MCF 10A (cell line): ENCODE results near the gene MCF2. TPM values are rescaled to one million over a fixed set of nuclear protein-coding genes. Genes with fewer than 3 reads are reported as not detected.

Experiments
- BruUV-seq: library from RNA; stranded (reverse); fragments of 400-500 nt; replicated peaks from 2 replicates; lab custom pipeline; 2021; lab: Mats Ljungman, UMichigan
- CTCF ChIA-PET: fragments of 300-600 bp; sonication (Branson Sonifier 250); formaldehyde crosslinking; extraction: SDS; loops from one replicate; lab custom pipeline; 2021; ENCODE audit warnings: antibody characterized with exemption, inconsistent platforms; lab: Yijun Ruan, JAX
- POLR2A ChIA-PET: fragments of 300-600, 350-650 bp; sonication (Branson Sonifier 250); formaldehyde crosslinking; extraction: SDS; loops from one replicate; lab custom pipeline; 2020; ENCODE audit warnings: antibody characterized with exemption, inconsistent platforms; lab: Yijun Ruan, JAX
- DNase-seq: peaks from one replicate; pipeline ENCODE4 v3.0.0-alpha.2; 2018; ENCODE audit not compliant: unreplicated experiment
- H3K27ac Mint-ChIP-seq: one replicate; pipeline ENCODE4 v1.8.0; 2022; ENCODE audit warnings: mild to moderate bottlenecking, low read depth, mixed read lengths; ENCODE audit not compliant: unreplicated experiment
- H3K27me3 Mint-ChIP-seq: one replicate; pipeline ENCODE4 v1.8.0; 2022; ENCODE audit warnings: mixed read lengths; ENCODE audit not compliant: insufficient read depth, unreplicated experiment
- H3K36me3 Mint-ChIP-seq: one replicate; pipeline ENCODE4 v1.8.0; 2022; ENCODE audit warnings: mild to moderate bottlenecking, moderate library complexity, mixed read lengths; ENCODE audit not compliant: insufficient read depth, unreplicated experiment
- H3K4me1 Mint-ChIP-seq: one replicate; pipeline ENCODE4 v1.8.0; 2022; ENCODE audit warnings: mixed read lengths; ENCODE audit not compliant: insufficient read depth, unreplicated experiment
- H3K4me3 Mint-ChIP-seq: one replicate; pipeline ENCODE4 v1.8.0; 2022; ENCODE audit warnings: mild to moderate bottlenecking, moderate library complexity, mixed read lengths; ENCODE audit not compliant: unreplicated experiment
- H3K9me3 Mint-ChIP-seq: one replicate; pipeline ENCODE4 v1.8.0; 2022; ENCODE audit warnings: mixed read lengths; ENCODE audit not compliant: unreplicated experiment
- CTCF ChIP-seq: fragments of 200-600 bp; IDR thresholded peaks from one replicate; pipeline ENCODE4 v1.8.0; 2022; ENCODE audit warnings: antibody characterized with exemption, mild to moderate bottlenecking; ENCODE audit not compliant: unreplicated experiment
- intact Hi-C: fragments of 100-400 bp; cut with micrococcal nuclease; formaldehyde crosslinking; loops from 2 replicates; pipeline ENCODE4 v1.14.1; 2022
- total RNA-seq: library from RNA; stranded (reverse); gene quantifications from 2 replicates; pipeline ENCODE4 v1.2.3, GENCODE V29; 2022

Gene MCF2
- total RNA-seq, 1 experiment from 2014 or later, result 2.1 TPM

- Mint-ChIP-seq H3K27me3 (no peaks in the 10 kb centered on the region), H3K36me3 (peaks cover 6% of the 10 kb centered on the region), H3K4me3 (no peak overlapping the region), H3K4me1 (no peaks in the 10 kb centered on the region), H3K9me3 (no peaks in the 10 kb centered on the region), H3K27ac (no peak overlapping the region)
- ChIA-PET POLR2A (no interaction called here), CTCF (no interaction called here)
- no peak for DNase-seq
- no TSS peak for BruUV-seq
- no peak for TF ChIP-seq CTCF
- intact Hi-C loops, result no loop called here
Measured at GRCh38 chrX:139724626-139725025, 16.7 kb upstream of the MCF2 start.

DNA sequence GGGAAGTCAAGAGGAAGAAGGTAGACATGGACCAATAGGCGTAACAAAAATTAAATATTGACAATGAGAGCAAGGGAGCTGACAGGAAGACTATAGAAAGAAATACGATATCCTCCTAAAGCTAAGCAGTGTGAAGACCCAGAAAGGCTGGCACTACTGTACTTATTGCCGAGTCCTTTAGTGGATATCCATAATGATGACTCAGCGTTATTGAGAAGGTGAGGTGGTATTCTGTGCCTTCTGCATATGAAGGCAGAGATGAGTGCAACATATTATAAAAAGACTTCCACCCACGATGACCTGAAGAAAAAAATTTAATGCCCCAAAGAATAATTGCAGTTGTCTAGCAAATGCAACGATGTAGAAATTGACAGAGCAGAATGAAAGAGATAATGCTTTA lies 13.0 kb upstream of the MCF2 start:
- no peak for DNase-seq
- Mint-ChIP-seq H3K27ac (no peak overlapping the region), H3K4me1 (no peaks in the 10 kb centered on the region), H3K9me3 (no peaks in the 10 kb centered on the region), H3K36me3 (peaks cover 6% of the 10 kb centered on the region), H3K27me3 (no peaks in the 10 kb centered on the region), H3K4me3 (no peak overlapping the region)
- ChIA-PET POLR2A (no interaction called here), CTCF (no interaction called here)
- no TSS peak for BruUV-seq
- intact Hi-C loops, result no loop called here
- no peak for TF ChIP-seq CTCF

GRCh38 chrX:139720136-139720535 lies 12.2 kb upstream of the MCF2 start:
- intact Hi-C loops, result no loop called here
- no peaks in the 10 kb centered on the region for H3K4me1 Mint-ChIP-seq
- peak; percentile 5 for DNase-seq
- no peak overlapping the region for H3K27ac Mint-ChIP-seq
- ChIA-PET POLR2A (no interaction called here), CTCF (no interaction called here)
- H3K4me3 Mint-ChIP-seq, result no peak overlapping the region
- H3K27me3 Mint-ChIP-seq, result no peaks in the 10 kb centered on the region
- TF ChIP-seq CTCF, result no peak
- peaks cover 3% of the 10 kb centered on the region for H3K36me3 Mint-ChIP-seq
- BruUV-seq, result no TSS peak
- no peaks in the 10 kb centered on the region for H3K9me3 Mint-ChIP-seq

DNA sequence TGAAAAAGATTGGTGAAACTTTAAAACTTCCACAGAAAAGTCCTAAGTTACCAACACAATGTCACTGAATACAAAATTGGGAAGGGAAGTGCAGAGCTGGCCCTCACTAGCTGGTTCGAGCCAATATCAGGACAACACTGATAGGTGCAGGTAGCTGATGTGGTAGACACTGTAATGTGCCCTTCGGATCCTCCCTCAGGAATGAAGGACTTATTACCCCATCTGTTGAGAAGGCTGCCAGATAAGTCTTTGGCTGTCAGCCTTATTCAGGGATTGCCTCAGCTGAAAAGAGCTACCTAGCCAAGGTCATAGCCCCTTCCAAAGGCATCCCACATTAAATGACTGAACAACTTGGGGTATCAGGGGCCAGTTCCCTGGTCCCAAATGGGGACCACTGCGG lies 5.3 kb downstream of the MCF2 start:
- intact Hi-C loops, result no loop called here
- ChIA-PET CTCF (no interaction called here), POLR2A (no interaction called here)
- Mint-ChIP-seq H3K36me3 (no peaks in the 10 kb centered on the region), H3K9me3 (peaks cover 10% of the 10 kb centered on the region), H3K27me3 (no peaks in the 10 kb centered on the region), H3K4me3 (no peak overlapping the region), H3K4me1 (no peaks in the 10 kb centered on the region), H3K27ac (no peak overlapping the region)
- no peak for TF ChIP-seq CTCF
- no peak for DNase-seq
- no TSS peak for BruUV-seq
